OCI-LY7 (cell line): ENCODE data around the gene SMURF1. TPM values are rescaled to one million over a fixed set of nuclear protein-coding genes. Genes with fewer than 3 reads are reported as not detected.

Experiments used
- BruUV-seq: library from RNA; stranded (reverse); fragments of 400-500 nt; replicated peaks from 2 replicates; lab custom pipeline; 2021; lab: Mats Ljungman, UMichigan
- CTCF ChIA-PET: fragments of 300-600 bp; sonication (Branson Sonifier 250); formaldehyde crosslinking; loops from one replicate; lab custom pipeline; 2022; ENCODE audit warnings: antibody characterized with exemption; ENCODE audit not compliant: unreplicated experiment; lab: Charles Lee
- POLR2A ChIA-PET: fragments of 300-600 bp; sonication (Branson Sonifier 250); formaldehyde crosslinking; loops from one replicate; lab custom pipeline; 2022; ENCODE audit warnings: antibody characterized with exemption; lab: Charles Lee
- DNase-seq: peaks from one replicate; pipeline ENCODE4 v3.0.0-alpha.2; 2015; ENCODE audit warnings: low spot score
- H2AFZ ChIP-seq: fragments of 200-600 bp; sonication (generic), shearing (Covaris generic); 2 replicates; pipeline ENCODE4 v1.6.1; 2014; ENCODE audit warnings: mild to moderate bottlenecking, antibody characterized with exemption, low read length, moderate library complexity
- H3K27ac ChIP-seq: fragments of 200-600 bp; sonication (generic); 2 replicates; pipeline ENCODE4 v1.5.1; 2014; ENCODE audit warnings: mixed run types, low read depth, mild to moderate bottlenecking, moderate library complexity, low read length, inconsistent platforms; ENCODE audit not compliant: poor library complexity, severe bottlenecking
- H3K36me3 ChIP-seq: fragments of 200-600 bp; sonication (generic); 2 replicates; pipeline ENCODE4 v1.6.1; 2014; ENCODE audit warnings: mild to moderate bottlenecking, antibody characterized with exemption, low read length, moderate library complexity, mixed read lengths; ENCODE audit not compliant: insufficient read depth
- H3K4me1 ChIP-seq: fragments of 200-600 bp; sonication (generic); 2 replicates; pipeline ENCODE4 v1.5.1; 2014; ENCODE audit warnings: mild to moderate bottlenecking, low read length; ENCODE audit not compliant: insufficient read depth, poor library complexity, severe bottlenecking
- H3K4me2 ChIP-seq: fragments of 200-600 bp; sonication (generic); 2 replicates; pipeline ENCODE4 v1.6.1; 2014; ENCODE audit warnings: mild to moderate bottlenecking, low read length
- H3K4me3 ChIP-seq: fragments of 200-600 bp; sonication (generic); 2 replicates; pipeline ENCODE4 v1.5.1; 2014; ENCODE audit warnings: mild to moderate bottlenecking, low read depth, low read length; ENCODE audit not compliant: poor library complexity, severe bottlenecking
- H3K79me2 ChIP-seq: fragments of 200-600 bp; sonication (generic); 2 replicates; pipeline ENCODE4 v1.6.1; 2016; ENCODE audit warnings: low read depth, mild to moderate bottlenecking, low read length, moderate library complexity, mixed read lengths; ENCODE audit not compliant: insufficient read depth
- H3K9me2 ChIP-seq: fragments of 200-600 bp; sonication (generic); 2 replicates; pipeline ENCODE4 v1.6.1; 2016; ENCODE audit warnings: mild to moderate bottlenecking, low read length, mixed read lengths; ENCODE audit not compliant: insufficient read depth
- H3K9me3 ChIP-seq: fragments of 200-600 bp; sonication (generic); 2 replicates; pipeline ENCODE4 v1.6.1; 2014; ENCODE audit warnings: mild to moderate bottlenecking, mixed run types, low read length, mixed read lengths
- H4K20me1 ChIP-seq: fragments of 200-600 bp; sonication (generic); 2 replicates; pipeline ENCODE4 v1.6.1; 2014; ENCODE audit warnings: mild to moderate bottlenecking, antibody characterized with exemption, low read length, moderate library complexity, mixed read lengths; ENCODE audit not compliant: insufficient read depth
- CTCF ChIP-seq: fragments of 200-600 bp; sonication (generic); conservative IDR thresholded peaks from 2 replicates; pipeline ENCODE4 v1.5.1; 2014; ENCODE audit warnings: mild to moderate bottlenecking, antibody characterized with exemption, low read length, moderate library complexity, mixed read lengths
- EZH2phosphoT487 ChIP-seq: fragments of 200-600 bp; sonication (generic); IDR thresholded peaks from 2 replicates; pipeline ENCODE4 v1.6.1; 2018; ENCODE audit warnings: low read depth, borderline replicate concordance, mild to moderate bottlenecking, mixed run types, antibody characterized with exemption, low read length, moderate library complexity, mixed read lengths
- intact Hi-C: fragments of 100-400 bp; cut with micrococcal nuclease; formaldehyde crosslinking; loops from one replicate; pipeline ENCODE4 v1.10.0; 2022; ENCODE audit not compliant: unreplicated experiment
- total RNA-seq, 2 experiments: library from RNA; depleted of rRNA in 1 of 2; stranded (reverse); fragments of >200 nt in 1 of 2; shearing (Covaris generic) in 1 of 2; gene quantifications; 2 replicates each; pipeline ENCODE4 v1.2.3, GENCODE V29; 2014 to 2022

The SMURF1 gene
- total RNA-seq, 2 experiments from 2014 or later, result 11.5 to 17.8 TPM

GRCh38 chr7:99156649-99157048 is 12.7 kb upstream of the SMURF1 start:
- Histone ChIP-seq H3K4me3 (no peak overlapping the region), H3K27ac (no peak overlapping the region), H3K4me1 (no peaks in the 10 kb centered on the region), H3K36me3 (no peaks in the 10 kb centered on the region), H3K9me2 (no peaks in the 10 kb centered on the region), H3K9me3 (no peaks in the 10 kb centered on the region), H3K79me2 (no peaks in the 10 kb centered on the region), H3K4me2 (no peak overlapping the region), H4K20me1 (no peaks in the 10 kb centered on the region), H2AFZ (no peak overlapping the region)
- BruUV-seq, result no TSS peak
- no peak for DNase-seq
- intact Hi-C loops, result no loop called here
- ChIA-PET CTCF (no interaction called here), POLR2A (no interaction called here)
- TF ChIP-seq CTCF (no peak), EZH2phosphoT487 (no peak)

- intact Hi-C loops, result no loop called here
- Histone ChIP-seq H4K20me1 (no peaks in the 10 kb centered on the region), H3K9me2 (no peaks in the 10 kb centered on the region), H3K9me3 (no peaks in the 10 kb centered on the region), H3K4me2 (no peak overlapping the region), H2AFZ (no peak overlapping the region), H3K4me1 (no peaks in the 10 kb centered on the region), H3K36me3 (no peaks in the 10 kb centered on the region), H3K4me3 (no peak overlapping the region), H3K27ac (no peak overlapping the region), H3K79me2 (no peaks in the 10 kb centered on the region)
- DNase-seq, result no peak
- POLR2A ChIA-PET, result interaction anchor here (1.0 kb wide), 1 partner anchor 10 kb away, joined by 4 read pairs; no protein-coding TSS in a partner anchor
- no peak for TF ChIP-seq EZH2phosphoT487
- TF ChIP-seq CTCF, result no peak
- CTCF ChIA-PET, result no interaction called here
- no TSS peak for BruUV-seq
These were observed 11.3 kb upstream of the SMURF1 start for GRCh38 chr7:99155211-99155610.

- no peaks in the 10 kb centered on the region for H4K20me1 ChIP-seq
- ChIA-PET CTCF (no interaction called here), POLR2A (interaction anchor here (0.6 to 1.0 kb wide), 4 partner anchors 14 to 294 kb away, joined by 4 to 5 read pairs (median 4); no protein-coding TSS in a partner anchor)
- peaks cover 18% of the 10 kb centered on the region for H3K4me1 ChIP-seq
- H3K79me2 ChIP-seq, result peaks cover 11% of the 10 kb centered on the region
- no peak overlapping the region for H2AFZ ChIP-seq
- no peak overlapping the region for H3K27ac ChIP-seq
- no peak for TF ChIP-seq CTCF
- no peak for TF ChIP-seq EZH2phosphoT487
- no peak overlapping the region for H3K4me3 ChIP-seq
- H3K4me2 ChIP-seq, result no peak overlapping the region
- no peak for DNase-seq
- no peaks in the 10 kb centered on the region for H3K9me3 ChIP-seq
- H3K9me2 ChIP-seq, result no peaks in the 10 kb centered on the region
- no TSS peak for BruUV-seq
- H3K36me3 ChIP-seq, result peaks cover 2% of the 10 kb centered on the region; the same call in 1 of the 2 replicates
- intact Hi-C loops, result no loop called here
These were observed 3.1 kb upstream of the SMURF1 start for GRCh38 chr7:99146979-99147378.
